A549 (cell line): ENCODE measurements around the gene GRM7. TPM values are rescaled to one million over a fixed set of nuclear protein-coding genes. Genes with fewer than 3 reads are reported as not detected.

ENCODE experiments used
- ATAC-seq, 2 experiments: fragments of 200-7000 bp in 1 of 2; fragments of >200 bp in 1 of 2; cut with Nextera tagmentation in 1 of 2; cut with Tn5 transposase in 1 of 2; 3 replicates each; pipeline versions ENCODE4 v1.8.0 to v1.9.1; 2018 to 2020; ENCODE audit warnings: mild to moderate bottlenecking in 1 of 2, moderate library complexity in 1 of 2
- CTCF ChIA-PET: fragments of 300-600 bp; sonication (Branson Sonifier 250); formaldehyde crosslinking; extraction: SDS; loops from one replicate; lab custom pipeline; 2021; ENCODE audit warnings: antibody characterized with exemption, inconsistent platforms; lab: Yijun Ruan, JAX
- POLR2A ChIA-PET: fragments of 350-600 bp; formaldehyde crosslinking; extraction: SDS; loops from one replicate; lab custom pipeline; 2021; ENCODE audit warnings: antibody characterized with exemption, inconsistent platforms; lab: Yijun Ruan, JAX
- DNase-seq, 2 experiments: peaks; one replicate each; pipeline versions ENCODE4 v3.0.0 to v3.0.0-alpha.2; 2011 to 2016; ENCODE audit warnings: low read depth in 1 of 2, low spot score in 1 of 2
- FAIRE-seq: peaks from 2 replicates; lab custom pipeline; 2011; peaks lifted over from hg19 to GRCh38; lab: Jason Lieb, UNC
- H3K27ac ChIP-seq, 2 experiments: fragments of >200 bp; sonication (Bioruptor Twin); formaldehyde crosslinking; 3 replicates each; pipeline ENCODE4 v1.5.1; 2016 to 2017
- H3K4me1 ChIP-seq: fragments of >200 bp; sonication (Bioruptor Twin); formaldehyde crosslinking; 3 replicates; pipeline ENCODE4 v1.6.1; 2016
- H3K4me2 ChIP-seq: fragments of >200 bp; sonication (Bioruptor Twin); formaldehyde crosslinking; 3 replicates; pipeline ENCODE4 v1.6.1; 2016
- H3K4me3 ChIP-seq: fragments of >200 bp; sonication (Bioruptor Twin); formaldehyde crosslinking; 3 replicates; pipeline ENCODE4 v1.5.1; 2016
- H3K9me3 ChIP-seq: fragments of >200 bp; sonication (Bioruptor Twin); formaldehyde crosslinking; 3 replicates; pipeline ENCODE4 v1.6.1; 2016
- BHLHE40 ChIP-seq: IDR thresholded peaks from 2 replicates; pipeline ENCODE4 v1.6.1; 2012; ENCODE audit warnings: low read depth, low read length, inconsistent platforms
- CBX2 ChIP-seq: fragments of 200-600 bp; sonication (generic); IDR thresholded peaks from 2 replicates; pipeline ENCODE4 v1.6.1; 2016; ENCODE audit warnings: low read depth, mild to moderate bottlenecking, borderline replicate concordance
- CHD2 ChIP-seq: fragments of 150-350 bp; IDR thresholded peaks from 2 replicates; pipeline ENCODE4 v1.6.1; 2014; ENCODE audit warnings: low read length; ENCODE audit not compliant: partially characterized antibody
- CHD4 ChIP-seq: fragments of 200-600 bp; sonication (generic); IDR thresholded peaks from 2 replicates; pipeline ENCODE4 v1.6.1; 2016; ENCODE audit warnings: antibody characterized with exemption, mild to moderate bottlenecking, borderline replicate concordance
- EHF ChIP-seq: fragments of 250-450 bp; sonication (Bioruptor Pico); IDR thresholded peaks from 2 replicates; pipeline ENCODE4 v1.5.0; 2020; ENCODE audit warnings: mild to moderate bottlenecking
- EHMT2 ChIP-seq: fragments of 200-600 bp; sonication (generic); IDR thresholded peaks from 2 replicates; pipeline ENCODE4 v1.6.1; 2016; ENCODE audit warnings: antibody characterized with exemption, low read depth, mild to moderate bottlenecking, moderate library complexity
- EP300 ChIP-seq, 2 experiments: fragments of >200 bp; sonication (Bioruptor Twin); formaldehyde crosslinking; IDR thresholded peaks; 2 replicates in 1 of 2; 3 replicates in 1 of 2; pipeline ENCODE4 v1.6.1; 2016 to 2017
- FOXS1 ChIP-seq: fragments of 250-450 bp; sonication (Bioruptor Pico); IDR thresholded peaks from 2 replicates; pipeline ENCODE4 v1.5.0; 2020; ENCODE audit warnings: mild to moderate bottlenecking, moderate library complexity
- GATA3 ChIP-seq: IDR thresholded peaks from 2 replicates; pipeline ENCODE4 v1.6.1; 2012; ENCODE audit warnings: borderline replicate concordance
- HDAC2 ChIP-seq: fragments of 200-600 bp; sonication (generic); IDR thresholded peaks from 2 replicates; pipeline ENCODE4 v1.6.1; 2016
- HEYL ChIP-seq: fragments of 250-450 bp; sonication (Bioruptor Pico); IDR thresholded peaks from 2 replicates; pipeline ENCODE4 v1.8.0; 2021; ENCODE audit warnings: mild to moderate bottlenecking, moderate library complexity
- HOXB5 ChIP-seq: fragments of 250-450 bp; sonication (Bioruptor Pico); IDR thresholded peaks from 2 replicates; pipeline ENCODE4 v1.5.0; 2020; ENCODE audit warnings: mild to moderate bottlenecking, moderate library complexity
- JUN ChIP-seq, 2 experiments: fragments of >200 bp; sonication (Bioruptor Twin); formaldehyde crosslinking; IDR thresholded peaks; 2 replicates in 1 of 2; 3 replicates in 1 of 2; pipeline ENCODE4 v1.6.1; 2016 to 2017
- JUNB ChIP-seq: fragments of >200 bp; sonication (Bioruptor Twin); formaldehyde crosslinking; IDR thresholded peaks from 2 replicates; pipeline ENCODE4 v1.6.1; 2016
- KDM5A ChIP-seq: fragments of 200-600 bp; sonication (generic); IDR thresholded peaks from 2 replicates; pipeline ENCODE4 v1.6.1; 2016; ENCODE audit warnings: antibody characterized with exemption, mild to moderate bottlenecking
- NFE2L2 ChIP-seq: fragments of 150-350 bp; conservative IDR thresholded peaks from 2 replicates; pipeline ENCODE4 v1.6.1; 2014; ENCODE audit warnings: low read length
- NPAS2 ChIP-seq: fragments of 250-450 bp; sonication (Bioruptor Pico); IDR thresholded peaks from 2 replicates; pipeline ENCODE4 v1.8.0; 2022; ENCODE audit warnings: mild to moderate bottlenecking, moderate library complexity, borderline replicate concordance
- NR3C1 ChIP-seq: fragments of >200 bp; sonication (Bioruptor Twin); formaldehyde crosslinking; IDR thresholded peaks from 3 replicates; pipeline ENCODE4 v1.6.1; 2017
- RAD21 ChIP-seq, 2 experiments: fragments of >200 bp in 1 of 2; sonication (Bioruptor Twin) in 1 of 2; formaldehyde crosslinking in 1 of 2; IDR thresholded peaks in 1 of 2; conservative IDR thresholded peaks in 1 of 2; 2 replicates in 1 of 2; 3 replicates in 1 of 2; pipeline ENCODE4 v1.6.1; 2012 to 2018; ENCODE audit warnings: inconsistent platforms in 1 of 2
- RNF2 ChIP-seq: fragments of 200-600 bp; sonication (generic); IDR thresholded peaks from 2 replicates; pipeline ENCODE4 v1.6.1; 2016; ENCODE audit warnings: low read depth, mild to moderate bottlenecking, antibody characterized with exemption, moderate library complexity, borderline replicate concordance
- SMC3 ChIP-seq: fragments of >200 bp; sonication (Bioruptor Twin); formaldehyde crosslinking; IDR thresholded peaks from 3 replicates; pipeline ENCODE4 v1.6.1; 2018; ENCODE audit warnings: inconsistent platforms
- SREBF2 ChIP-seq: fragments of 450-650 bp; IDR thresholded peaks from 2 replicates; pipeline ENCODE4 v1.6.1; 2014; ENCODE audit warnings: mild to moderate bottlenecking, moderate library complexity
- ZFP36 ChIP-seq: fragments of 450-650 bp; IDR thresholded peaks from 2 replicates; pipeline ENCODE4 v1.6.1; 2014; ENCODE audit warnings: borderline replicate concordance; ENCODE audit not compliant: partially characterized antibody
- WGBS: methylation state at CpG from one replicate; pipeline ENCODE4 v1.1.6; 2017; ENCODE audit errors: missing lambda C conversion rate; 5-methylcytosine and 5-hydroxymethylcytosine counted together
- polyA plus RNA-seq, 4 experiments: library from polyadenylated mRNA; depleted of rRNA in 3 of 4; stranded (reverse); fragments of >200 nt; fragmentation: RNase III in 1 of 4; extraction: RNeasy Plus Mini Kit Qiagen cat#74134 plus additional on column Dnase treatment in 1 of 4; gene quantifications; 2 replicates in 3 of 4; 3 replicates in 1 of 4; pipeline ENCODE4 v1.2.3, GENCODE V29; 2011 to 2017
- TF ChIP-seq, protein P1 (sequence below): fragments of 150-350 bp; IDR thresholded peaks from 2 replicates; pipeline ENCODE4 v1.6.1; 2014; ENCODE audit warnings: low read depth, mild to moderate bottlenecking, low read length
- TF ChIP-seq, protein P2 (sequence below): fragments of >200 bp; sonication (Bioruptor Twin); formaldehyde crosslinking; IDR thresholded peaks from 3 replicates; pipeline ENCODE4 v1.5.1; 2016
- TF ChIP-seq, protein P3 (sequence below): fragments of 450-650 bp; IDR thresholded peaks from 2 replicates; pipeline ENCODE4 v1.6.1; 2014; ENCODE audit warnings: antibody characterized with exemption
- TF ChIP-seq, protein P4 (sequence below): fragments of >200 bp; sonication (Bioruptor Twin); formaldehyde crosslinking; IDR thresholded peaks from 3 replicates; pipeline ENCODE4 v1.6.1; 2016
- TF ChIP-seq, protein P5 (sequence below): fragments of >200 bp; sonication (Bioruptor Twin); formaldehyde crosslinking; IDR thresholded peaks from 2 replicates; pipeline ENCODE4 v1.6.1; 2016
- TF ChIP-seq, protein P6 (sequence below): IDR thresholded peaks from 2 replicates; pipeline ENCODE4 v1.6.1; 2012

Gene GRM7
- polyA plus RNA-seq, 2 of the 4 experiments (the other 2 are of a cell fraction), result not detected

DNA sequence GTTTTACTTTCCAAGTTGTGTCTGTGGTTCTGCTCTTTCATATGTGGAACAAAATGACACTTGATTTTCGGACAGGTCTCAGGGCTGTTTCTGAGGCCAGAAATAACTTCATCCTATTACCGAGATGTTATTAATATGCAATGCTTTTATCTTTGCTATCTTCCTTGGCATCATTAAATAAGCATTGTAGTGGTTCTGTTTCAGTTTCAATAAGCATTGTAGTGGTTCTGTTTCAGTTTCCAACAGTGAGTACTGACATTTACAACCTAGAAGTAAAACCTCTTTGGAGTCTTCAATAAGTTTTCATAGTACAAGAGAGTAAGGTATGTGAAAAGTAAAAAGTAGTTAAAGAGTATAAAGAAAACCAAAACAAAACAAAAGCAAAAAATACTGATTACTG, 746.2 kb downstream of the GRM7 start:
- no peak for TF ChIP-seq EP300 (IDR thresholded peaks at IDR 0.05)
- no peak for TF ChIP-seq JUNB
- TF ChIP-seq, protein P1, sequence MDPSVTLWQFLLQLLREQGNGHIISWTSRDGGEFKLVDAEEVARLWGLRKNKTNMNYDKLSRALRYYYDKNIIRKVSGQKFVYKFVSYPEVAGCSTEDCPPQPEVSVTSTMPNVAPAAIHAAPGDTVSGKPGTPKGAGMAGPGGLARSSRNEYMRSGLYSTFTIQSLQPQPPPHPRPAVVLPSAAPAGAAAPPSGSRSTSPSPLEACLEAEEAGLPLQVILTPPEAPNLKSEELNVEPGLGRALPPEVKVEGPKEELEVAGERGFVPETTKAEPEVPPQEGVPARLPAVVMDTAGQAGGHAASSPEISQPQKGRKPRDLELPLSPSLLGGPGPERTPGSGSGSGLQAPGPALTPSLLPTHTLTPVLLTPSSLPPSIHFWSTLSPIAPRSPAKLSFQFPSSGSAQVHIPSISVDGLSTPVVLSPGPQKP, result no peak
- TF ChIP-seq SMC3, result no peak
- no peak for TF ChIP-seq CHD2
- TF ChIP-seq EHF (CRISPR knock-in tag), result no peak
- no peak for TF ChIP-seq HOXB5
- no peak for TF ChIP-seq EHMT2
- TF ChIP-seq NFE2L2, result no peak
- no peak for TF ChIP-seq HEYL
- no peak for TF ChIP-seq NPAS2 (CRISPR knock-in tag)
- TF ChIP-seq SREBF2, result no peak
- no peak for TF ChIP-seq CBX2
- TF ChIP-seq, protein P2, sequence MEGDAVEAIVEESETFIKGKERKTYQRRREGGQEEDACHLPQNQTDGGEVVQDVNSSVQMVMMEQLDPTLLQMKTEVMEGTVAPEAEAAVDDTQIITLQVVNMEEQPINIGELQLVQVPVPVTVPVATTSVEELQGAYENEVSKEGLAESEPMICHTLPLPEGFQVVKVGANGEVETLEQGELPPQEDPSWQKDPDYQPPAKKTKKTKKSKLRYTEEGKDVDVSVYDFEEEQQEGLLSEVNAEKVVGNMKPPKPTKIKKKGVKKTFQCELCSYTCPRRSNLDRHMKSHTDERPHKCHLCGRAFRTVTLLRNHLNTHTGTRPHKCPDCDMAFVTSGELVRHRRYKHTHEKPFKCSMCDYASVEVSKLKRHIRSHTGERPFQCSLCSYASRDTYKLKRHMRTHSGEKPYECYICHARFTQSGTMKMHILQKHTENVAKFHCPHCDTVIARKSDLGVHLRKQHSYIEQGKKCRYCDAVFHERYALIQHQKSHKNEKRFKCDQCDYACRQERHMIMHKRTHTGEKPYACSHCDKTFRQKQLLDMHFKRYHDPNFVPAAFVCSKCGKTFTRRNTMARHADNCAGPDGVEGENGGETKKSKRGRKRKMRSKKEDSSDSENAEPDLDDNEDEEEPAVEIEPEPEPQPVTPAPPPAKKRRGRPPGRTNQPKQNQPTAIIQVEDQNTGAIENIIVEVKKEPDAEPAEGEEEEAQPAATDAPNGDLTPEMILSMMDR, result no peak
- TF ChIP-seq CHD4, result no peak
- TF ChIP-seq, protein P3, sequence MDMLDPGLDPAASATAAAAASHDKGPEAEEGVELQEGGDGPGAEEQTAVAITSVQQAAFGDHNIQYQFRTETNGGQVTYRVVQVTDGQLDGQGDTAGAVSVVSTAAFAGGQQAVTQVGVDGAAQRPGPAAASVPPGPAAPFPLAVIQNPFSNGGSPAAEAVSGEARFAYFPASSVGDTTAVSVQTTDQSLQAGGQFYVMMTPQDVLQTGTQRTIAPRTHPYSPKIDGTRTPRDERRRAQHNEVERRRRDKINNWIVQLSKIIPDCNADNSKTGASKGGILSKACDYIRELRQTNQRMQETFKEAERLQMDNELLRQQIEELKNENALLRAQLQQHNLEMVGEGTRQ, result no peak
- TF ChIP-seq, protein P4, sequence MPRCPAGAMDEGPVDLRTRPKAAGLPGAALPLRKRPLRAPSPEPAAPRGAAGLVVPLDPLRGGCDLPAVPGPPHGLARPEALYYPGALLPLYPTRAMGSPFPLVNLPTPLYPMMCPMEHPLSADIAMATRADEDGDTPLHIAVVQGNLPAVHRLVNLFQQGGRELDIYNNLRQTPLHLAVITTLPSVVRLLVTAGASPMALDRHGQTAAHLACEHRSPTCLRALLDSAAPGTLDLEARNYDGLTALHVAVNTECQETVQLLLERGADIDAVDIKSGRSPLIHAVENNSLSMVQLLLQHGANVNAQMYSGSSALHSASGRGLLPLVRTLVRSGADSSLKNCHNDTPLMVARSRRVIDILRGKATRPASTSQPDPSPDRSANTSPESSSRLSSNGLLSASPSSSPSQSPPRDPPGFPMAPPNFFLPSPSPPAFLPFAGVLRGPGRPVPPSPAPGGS, result no peak
- TF ChIP-seq HDAC2, result no peak
- no peak for TF ChIP-seq JUN (IDR thresholded peaks at IDR 0.05)

DNA sequence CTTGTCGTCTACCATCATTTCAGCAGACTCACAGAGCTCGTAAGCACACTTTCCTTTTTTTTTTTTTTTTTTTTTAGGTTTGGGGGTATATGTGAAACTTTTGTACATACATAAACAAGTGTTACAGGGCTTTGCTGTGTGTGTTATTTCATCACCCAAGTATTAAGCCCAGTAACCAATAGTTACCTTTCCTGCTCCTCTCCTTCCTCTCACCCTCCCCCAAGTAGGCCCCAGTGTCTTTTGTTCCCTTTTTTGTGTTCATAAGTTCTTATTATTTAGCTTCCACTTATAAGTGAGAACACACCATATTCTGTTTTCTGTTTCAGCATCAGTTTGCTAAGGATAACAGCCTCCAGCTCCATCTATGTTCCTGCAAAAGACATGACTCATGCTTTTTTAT, 746.8 kb downstream of the GRM7 start:
- Histone ChIP-seq H3K4me3 (no peak overlapping the region), H3K9me3 (no peaks in the 10 kb centered on the region), H3K27ac (no peak overlapping the region), H3K4me1 (no peaks in the 10 kb centered on the region), H3K4me2 (no peak overlapping the region)
- ChIA-PET CTCF (interaction anchor here (0.6 kb wide), 1 partner anchor 544 kb away, joined by 5 read pairs; no protein-coding TSS in a partner anchor), POLR2A (no interaction called here)
- TF ChIP-seq, protein P4, result no peak
- no peak for TF ChIP-seq NR3C1
- TF ChIP-seq ZFP36, result no peak
- TF ChIP-seq HOXB5, result no peak
- no peak for TF ChIP-seq KDM5A
- no peak for TF ChIP-seq SMC3
- no peak for TF ChIP-seq GATA3
- no peak for TF ChIP-seq RNF2
- TF ChIP-seq, protein P5, sequence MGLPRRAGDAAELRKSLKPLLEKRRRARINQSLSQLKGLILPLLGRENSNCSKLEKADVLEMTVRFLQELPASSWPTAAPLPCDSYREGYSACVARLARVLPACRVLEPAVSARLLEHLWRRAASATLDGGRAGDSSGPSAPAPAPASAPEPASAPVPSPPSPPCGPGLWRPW, result no peak
- TF ChIP-seq, protein P6, sequence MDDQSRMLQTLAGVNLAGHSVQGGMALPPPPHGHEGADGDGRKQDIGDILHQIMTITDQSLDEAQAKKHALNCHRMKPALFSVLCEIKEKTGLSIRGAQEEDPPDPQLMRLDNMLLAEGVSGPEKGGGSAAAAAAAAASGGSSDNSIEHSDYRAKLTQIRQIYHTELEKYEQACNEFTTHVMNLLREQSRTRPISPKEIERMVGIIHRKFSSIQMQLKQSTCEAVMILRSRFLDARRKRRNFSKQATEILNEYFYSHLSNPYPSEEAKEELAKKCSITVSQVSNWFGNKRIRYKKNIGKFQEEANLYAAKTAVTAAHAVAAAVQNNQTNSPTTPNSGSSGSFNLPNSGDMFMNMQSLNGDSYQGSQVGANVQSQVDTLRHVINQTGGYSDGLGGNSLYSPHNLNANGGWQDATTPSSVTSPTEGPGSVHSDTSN, result no peak
- TF ChIP-seq FOXS1 (CRISPR knock-in tag), result no peak
- no peak for TF ChIP-seq BHLHE40
- TF ChIP-seq RAD21 (conservative IDR thresholded peaks at IDR 0.05 in 1 of 2, IDR thresholded peaks at IDR 0.05 in 1 of 2), result no peak
- FAIRE-seq (no peak), ATAC-seq (no peak), DNase-seq (no peak)
- WGBS, result 12% methylated on average over 2 of the region's 2 CpGs

More for the DNA sequence above, 746.2 kb downstream of the GRM7 start:
- ChIA-PET CTCF (no interaction called here), POLR2A (no interaction called here)
- DNase-seq (no peak), ATAC-seq (no peak), FAIRE-seq (no peak)
- Histone ChIP-seq H3K27ac (no peak overlapping the region), H3K4me3 (no peak overlapping the region), H3K4me2 (no peak overlapping the region), H3K9me3 (no peaks in the 10 kb centered on the region), H3K4me1 (no peaks in the 10 kb centered on the region)
- WGBS, result 6% methylated on average over 2 of the region's 2 CpGs
